Effector memory CD4-positive, alpha-beta T cell (primary cell): ENCODE data around the gene APPBP2.

ENCODE experiments used
- DNase-seq, 3 donors: peaks; one replicate each; pipeline ENCODE4 v3.0.0-alpha.2; 2020
- H3K27ac ChIP-seq: 2 replicates; pipeline ENCODE4 v1.7.0; 2013; ENCODE audit warnings: mild to moderate bottlenecking, low read length, moderate library complexity; ENCODE audit not compliant: insufficient read depth, poor library complexity, severe bottlenecking
- H3K27me3 ChIP-seq: replicated peaks from 2 replicates; pipeline ENCODE4 v1.7.0; 2013; ENCODE audit warnings: mild to moderate bottlenecking, low read length; ENCODE audit not compliant: insufficient read depth, control insufficient read depth, poor library complexity, severe bottlenecking
- H3K36me3 ChIP-seq: 2 replicates; pipeline ENCODE4 v1.7.0; 2013; ENCODE audit warnings: mild to moderate bottlenecking, low read length, moderate library complexity; ENCODE audit not compliant: control insufficient read depth, insufficient read depth
- H3K4me1 ChIP-seq: 2 replicates; pipeline ENCODE4 v1.7.0; 2013; ENCODE audit warnings: low read length, mild to moderate bottlenecking; ENCODE audit not compliant: control insufficient read depth, insufficient read depth, poor library complexity, severe bottlenecking
- H3K4me3 ChIP-seq: 2 replicates; pipeline ENCODE4 v1.7.0; 2013; ENCODE audit warnings: low read length, low read depth, mild to moderate bottlenecking; ENCODE audit not compliant: insufficient read depth, poor library complexity, severe bottlenecking
- H3K9me3 ChIP-seq: 2 replicates; pipeline ENCODE4 v1.7.0; 2013; ENCODE audit warnings: mild to moderate bottlenecking, low read length, moderate library complexity; ENCODE audit not compliant: control insufficient read depth

The APPBP2 gene

GRCh38 chr17:60406887-60407286 lies 119.2 kb downstream of the APPBP2 start:
- Histone ChIP-seq H3K4me3 (no peak overlapping the region), H3K36me3 (no peaks in the 10 kb centered on the region), H3K9me3 (no peaks in the 10 kb centered on the region), H3K27ac (no peak overlapping the region), H3K27me3 (no peaks in the 10 kb centered on the region), H3K4me1 (no peaks in the 10 kb centered on the region)
- DNase-seq: no peak

GRCh38 chr17:60403962-60404361 lies 122.1 kb downstream of the APPBP2 start:
- no peak overlapping the region for H3K27ac ChIP-seq
- no peaks in the 10 kb centered on the region for H3K9me3 ChIP-seq
- H3K4me1 ChIP-seq: no peaks in the 10 kb centered on the region
- no peaks in the 10 kb centered on the region for H3K36me3 ChIP-seq
- no peak overlapping the region for H3K4me3 ChIP-seq
- H3K27me3 ChIP-seq: no peaks in the 10 kb centered on the region
- DNase-seq: no peak

DNA sequence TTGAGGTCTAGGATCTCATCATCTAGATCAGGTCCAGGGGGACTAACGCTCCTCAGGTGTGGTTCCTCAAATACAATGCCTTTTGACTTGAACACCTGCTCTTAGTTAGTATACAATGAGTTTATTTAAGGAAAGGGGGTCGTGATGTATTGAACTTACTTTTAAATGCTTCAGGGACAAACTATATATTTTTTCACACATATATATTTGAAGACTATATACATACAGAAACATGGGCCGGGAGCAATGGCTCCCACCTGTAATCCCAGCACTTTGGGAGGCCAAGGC lies 122.6 kb downstream of the APPBP2 start:
- Histone ChIP-seq H3K4me3 (no peak overlapping the region), H3K9me3 (no peaks in the 10 kb centered on the region), H3K27me3 (no peaks in the 10 kb centered on the region), H3K4me1 (peaks cover 3% of the 10 kb centered on the region), H3K27ac (no peak overlapping the region), H3K36me3 (no peaks in the 10 kb centered on the region)
- DNase-seq: no peak

DNA sequence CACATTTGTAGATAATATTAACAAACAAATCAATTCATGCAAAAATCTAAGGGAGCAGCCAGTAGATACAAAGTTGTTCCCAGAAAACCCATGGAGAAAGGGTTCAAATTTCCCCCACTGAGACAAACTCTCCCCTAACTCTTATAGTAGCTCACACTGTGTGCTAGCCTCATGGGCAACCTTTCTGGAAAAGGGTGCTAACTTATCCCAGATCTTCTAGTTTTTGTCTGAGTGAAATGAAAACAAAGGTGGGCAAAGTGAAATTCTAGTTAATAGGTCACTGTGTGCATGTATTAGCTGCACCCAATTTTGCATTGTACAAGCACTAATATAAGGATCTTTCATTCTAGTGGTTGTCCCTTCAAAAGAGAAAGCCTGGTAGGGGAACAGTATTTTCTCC lies 124.2 kb downstream of the APPBP2 start:
- H3K36me3 ChIP-seq: no peaks in the 10 kb centered on the region
- H3K4me1 ChIP-seq: peaks cover 8% of the 10 kb centered on the region
- no peaks in the 10 kb centered on the region for H3K9me3 ChIP-seq
- no peak overlapping the region for H3K4me3 ChIP-seq
- no peaks in the 10 kb centered on the region for H3K27me3 ChIP-seq
- no peak overlapping the region for H3K27ac ChIP-seq
- no peak for DNase-seq

DNA sequence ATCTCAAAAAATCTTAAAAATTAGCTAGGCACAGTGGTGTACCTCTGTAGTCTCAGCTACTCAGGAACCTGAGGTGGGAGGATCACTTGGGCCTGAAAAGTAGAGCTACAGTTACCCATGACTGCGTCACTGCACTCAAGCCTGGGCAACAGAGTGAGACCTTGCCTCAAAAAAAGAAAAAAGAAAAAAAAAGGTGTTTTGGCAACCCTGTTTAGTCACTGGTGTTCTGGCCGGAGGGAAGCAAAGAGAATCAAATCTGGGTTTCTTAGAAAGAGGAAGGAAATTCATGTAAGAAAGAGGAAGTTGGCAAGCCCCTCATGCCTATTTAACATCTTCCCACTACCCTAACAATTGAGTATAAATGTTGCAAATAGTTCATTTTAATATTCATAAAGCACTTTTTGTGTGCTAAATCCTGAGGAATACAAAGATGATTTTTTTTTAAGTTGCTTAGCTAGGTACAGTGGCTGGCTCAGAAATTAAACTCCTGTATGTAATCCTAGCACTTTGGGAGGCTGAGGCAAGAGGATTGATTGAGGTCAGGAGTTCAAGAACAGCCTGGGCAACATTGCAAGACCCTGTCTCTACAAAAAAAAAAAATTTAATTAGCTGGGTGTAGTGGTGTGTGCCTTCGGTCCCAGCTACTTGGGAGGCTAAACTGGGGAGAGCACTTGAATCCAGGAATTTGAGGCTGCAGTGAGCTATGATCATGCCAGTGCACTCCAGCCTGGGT lies 127.6 kb downstream of the APPBP2 start:
- no peak for DNase-seq
- no peak overlapping the region for H3K27ac ChIP-seq
- H3K9me3 ChIP-seq: no peaks in the 10 kb centered on the region
- H3K27me3 ChIP-seq: no peaks in the 10 kb centered on the region
- H3K4me1 ChIP-seq: peaks cover 8% of the 10 kb centered on the region
- H3K4me3 ChIP-seq: no peak overlapping the region
- no peaks in the 10 kb centered on the region for H3K36me3 ChIP-seq

DNA sequence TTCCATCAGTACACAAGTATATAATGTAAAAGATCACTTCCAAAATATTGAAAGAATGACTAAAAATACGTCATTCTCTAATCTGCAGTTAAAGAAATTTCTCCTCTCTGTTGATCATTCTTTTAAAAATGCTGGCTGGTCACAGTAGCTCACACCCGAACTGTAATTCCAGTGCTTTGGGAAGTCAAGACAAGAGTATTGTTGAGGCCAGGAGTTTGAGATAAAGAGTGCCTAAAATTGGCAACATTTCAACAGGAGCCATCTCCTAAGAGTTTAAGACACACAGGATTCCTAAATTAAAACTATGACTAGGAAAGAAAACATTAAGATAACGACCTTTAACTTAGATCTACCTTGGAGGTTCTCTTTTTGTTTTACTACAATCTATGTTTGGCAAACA lies 129.6 kb downstream of the APPBP2 start:
- H3K27me3 ChIP-seq: no peaks in the 10 kb centered on the region
- no peaks in the 10 kb centered on the region for H3K9me3 ChIP-seq
- H3K4me3 ChIP-seq: no peak overlapping the region
- no peak overlapping the region for H3K27ac ChIP-seq
- peaks cover 12% of the 10 kb centered on the region for H3K4me1 ChIP-seq
- H3K36me3 ChIP-seq: no peaks in the 10 kb centered on the region
- DNase-seq: no peak

- H3K4me1 ChIP-seq: peaks cover 19% of the 10 kb centered on the region
- DNase-seq: no peak
- H3K36me3 ChIP-seq: no peaks in the 10 kb centered on the region
- H3K27me3 ChIP-seq: no peaks in the 10 kb centered on the region
- no peak overlapping the region for H3K27ac ChIP-seq
- H3K9me3 ChIP-seq: no peaks in the 10 kb centered on the region
- H3K4me3 ChIP-seq: no peak overlapping the region
Measured at GRCh38 chr17:60395508-60396065, 130.5 kb downstream of the APPBP2 start.

GRCh38 chr17:60393840-60394723 lies 132.0 kb downstream of the APPBP2 start:
- H3K4me3 ChIP-seq: no peak overlapping the region
- no peaks in the 10 kb centered on the region for H3K27me3 ChIP-seq
- no peaks in the 10 kb centered on the region for H3K9me3 ChIP-seq
- no peaks in the 10 kb centered on the region for H3K36me3 ChIP-seq
- H3K27ac ChIP-seq: no peak overlapping the region
- no peak for DNase-seq
- peaks cover 20% of the 10 kb centered on the region for H3K4me1 ChIP-seq
